ENCODE results near the gene OR9I1. TPM values are rescaled to one million over a fixed set of nuclear protein-coding genes. Genes with fewer than 3 reads are reported as not detected.

OR9I1 gene
- total RNA-seq, 1 donor from 2014 or later = not detected

GRCh38 chr11:58070585-58070984 lies 54.7 kb downstream of the OR9I1 start:
- peak; percentile 7 for DNase-seq (ENCODE audit: low read depth)
- no peak overlapping the region for H3K4me3 ChIP-seq (ENCODE audit: low read depth, low read length)
- TF ChIP-seq, protein P1, sequence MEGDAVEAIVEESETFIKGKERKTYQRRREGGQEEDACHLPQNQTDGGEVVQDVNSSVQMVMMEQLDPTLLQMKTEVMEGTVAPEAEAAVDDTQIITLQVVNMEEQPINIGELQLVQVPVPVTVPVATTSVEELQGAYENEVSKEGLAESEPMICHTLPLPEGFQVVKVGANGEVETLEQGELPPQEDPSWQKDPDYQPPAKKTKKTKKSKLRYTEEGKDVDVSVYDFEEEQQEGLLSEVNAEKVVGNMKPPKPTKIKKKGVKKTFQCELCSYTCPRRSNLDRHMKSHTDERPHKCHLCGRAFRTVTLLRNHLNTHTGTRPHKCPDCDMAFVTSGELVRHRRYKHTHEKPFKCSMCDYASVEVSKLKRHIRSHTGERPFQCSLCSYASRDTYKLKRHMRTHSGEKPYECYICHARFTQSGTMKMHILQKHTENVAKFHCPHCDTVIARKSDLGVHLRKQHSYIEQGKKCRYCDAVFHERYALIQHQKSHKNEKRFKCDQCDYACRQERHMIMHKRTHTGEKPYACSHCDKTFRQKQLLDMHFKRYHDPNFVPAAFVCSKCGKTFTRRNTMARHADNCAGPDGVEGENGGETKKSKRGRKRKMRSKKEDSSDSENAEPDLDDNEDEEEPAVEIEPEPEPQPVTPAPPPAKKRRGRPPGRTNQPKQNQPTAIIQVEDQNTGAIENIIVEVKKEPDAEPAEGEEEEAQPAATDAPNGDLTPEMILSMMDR (conservative IDR thresholded peaks at IDR 0.05; ENCODE audit: low read depth, low read length) = no peak

DNA sequence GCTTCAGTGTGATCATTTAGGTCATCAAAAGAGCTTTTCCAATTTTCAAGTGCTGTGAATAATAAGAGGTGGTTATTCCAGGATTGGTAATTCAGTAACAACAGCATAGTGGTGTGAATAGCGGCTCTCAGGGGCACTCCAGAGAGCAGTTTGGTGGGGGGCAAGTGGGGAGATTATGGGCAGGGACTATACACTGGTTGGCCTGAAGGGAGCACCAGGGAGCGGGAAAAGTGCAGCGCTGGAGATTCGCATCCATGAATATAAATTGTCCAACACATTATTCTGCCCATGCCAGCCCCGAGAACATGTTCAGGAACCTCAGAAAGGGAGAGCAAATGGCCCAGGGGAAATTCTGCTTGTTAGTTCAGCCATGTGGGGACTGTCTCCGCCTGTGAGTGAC lies 56.7 kb downstream of the OR9I1 start:
- no peak overlapping the region for H3K4me3 ChIP-seq (ENCODE audit: low read depth, low read length)
- TF ChIP-seq, protein P1 (conservative IDR thresholded peaks at IDR 0.05; ENCODE audit: low read depth, low read length) = no peak

GRCh38 chr11:58067685-58068084 lies 57.6 kb downstream of the OR9I1 start:
- TF ChIP-seq, protein P1 (conservative IDR thresholded peaks at IDR 0.05; ENCODE audit: low read depth, low read length) = no peak
- DNase-seq (ENCODE audit: low read depth) = no peak
- no peak overlapping the region for H3K4me3 ChIP-seq (ENCODE audit: low read depth, low read length)

More for the DNA sequence above, 56.7 kb downstream of the OR9I1 start:
- DNase-seq (ENCODE audit: low read depth) = no peak

Other genes starting within 250 kb of the OR9I1 start
- not detected in 2 replicates for gene OR9Q1, start 101.6 kb downstream of the OR9I1 start, total RNA-seq
- gene OR6Q1, start 94.6 kb downstream of the OR9I1 start, total RNA-seq = not detected in 2 replicates
- not detected in 2 replicates for gene OR9Q2, start 63.5 kb upstream of the OR9I1 start, total RNA-seq
- not detected in 2 replicates for gene OR1S2, start 78.6 kb upstream of the OR9I1 start, total RNA-seq
- gene OR1S1, start 87.2 kb upstream of the OR9I1 start, total RNA-seq = not detected in 2 replicates
- not detected in 2 replicates for gene OR10Q1, start 103.4 kb upstream of the OR9I1 start, total RNA-seq
- gene OR10W1, start 142.7 kb upstream of the OR9I1 start, total RNA-seq = not detected in 2 replicates
- gene OR5B17, start 233.5 kb upstream of the OR9I1 start, total RNA-seq = not detected in 2 replicates